K562 (cell line): ENCODE measurements around the gene GRAMD1B. TPM values are rescaled to one million over a fixed set of nuclear protein-coding genes. Genes with fewer than 3 reads are reported as not detected.

Experiments
- ATAC-seq: fragments of 200-7000 bp; cut with Tn5 transposase; 3 replicates; pipeline ENCODE4 v1.9.1; 2020; ENCODE audit warnings: moderate library complexity
- BruUV-seq: library from RNA; stranded (reverse); fragments of 400-500 nt; replicated peaks from 2 replicates; lab custom pipeline; 2021; lab: Mats Ljungman, UMichigan
- CTCF ChIA-PET: fragments of 300-600 bp; formaldehyde crosslinking; extraction: SDS; loops from one replicate; lab custom pipeline; 2021; ENCODE audit warnings: low intra/inter-chr PET ratio; lab: Yijun Ruan, JAX
- POLR2A ChIA-PET: fragments of 300-600, 350-650 bp; sonication (Branson Sonifier 250); formaldehyde crosslinking; extraction: SDS; loops from one replicate; lab custom pipeline; 2021; ENCODE audit warnings: antibody characterized with exemption, inconsistent platforms; lab: Yijun Ruan, JAX
- DNase-seq, 4 experiments: peaks; one replicate each; pipeline versions ENCODE4 v3.0.0 to v3.0.0-alpha.2; 2011 to 2018; ENCODE audit warnings: low spot score in 3 of 4, mixed read lengths in 3 of 4; ENCODE audit errors: extremely low read depth in 1 of 4
- FAIRE-seq: peaks from 2 replicates; lab custom pipeline; 2011; peaks lifted over from hg19 to GRCh38; lab: Jason Lieb, UNC
- H2AFZ ChIP-seq: 2 replicates; pipeline ENCODE4 v1.6.0; 2011; ENCODE audit warnings: low read depth, low read length, control low read depth, inconsistent platforms
- H3K27ac ChIP-seq: fragments of 200-600 bp; 3 replicates; pipeline ENCODE4 v1.8.0; 2011; ENCODE audit warnings: low read depth, mild to moderate bottlenecking, control low read depth, inconsistent platforms, low read length, moderate library complexity, mixed read lengths; ENCODE audit errors: extremely low read depth
- H3K27me3 ChIP-seq, 2 experiments: fragments of 300-600 bp in 1 of 2; 2 replicates in 1 of 2; 3 replicates in 1 of 2; pipeline versions ENCODE4 v1.6.0 to v1.8.0; 2011; ENCODE audit warnings: inconsistent platforms in 2 of 2, low read length in 2 of 2, mild to moderate bottlenecking in 1 of 2, mixed read lengths in 1 of 2, moderate library complexity in 1 of 2; ENCODE audit not compliant: control insufficient read depth in 2 of 2, insufficient read depth in 2 of 2
- H3K36me3 ChIP-seq: fragments of 300-600 bp; 3 replicates; pipeline ENCODE4 v1.8.0; 2011; ENCODE audit warnings: mild to moderate bottlenecking, low read length, inconsistent platforms; ENCODE audit not compliant: control insufficient read depth, insufficient read depth
- H3K4me1 ChIP-seq, 2 experiments: fragments of 200-600 bp in 1 of 2; replicated peaks in 1 of 2; 2 replicates in 1 of 2; 3 replicates in 1 of 2; pipeline versions ENCODE4 v1.5.1 to v1.8.0; 2011; ENCODE audit warnings: inconsistent platforms in 2 of 2, low read length in 2 of 2, mild to moderate bottlenecking in 1 of 2, mixed read lengths in 1 of 2, moderate library complexity in 1 of 2; ENCODE audit not compliant: control insufficient read depth in 2 of 2, insufficient read depth in 2 of 2
- H3K4me2 ChIP-seq: 2 replicates; pipeline ENCODE4 v1.6.1; 2011; ENCODE audit warnings: low read length, control low read depth, inconsistent platforms, mixed read lengths; ENCODE audit not compliant: insufficient read depth
- H3K4me3 ChIP-seq: fragments of 200-600 bp; sonication (generic), shearing (Covaris generic); 2 replicates; pipeline ENCODE4 v1.5.1; 2016; ENCODE audit warnings: control low read depth, inconsistent platforms
- H3K79me2 ChIP-seq: fragments of 200-600 bp; 3 replicates; pipeline ENCODE4 v1.8.0; 2011; ENCODE audit warnings: low read length, inconsistent platforms; ENCODE audit not compliant: control insufficient read depth, insufficient read depth
- H3K9ac ChIP-seq, 2 experiments: 2 replicates each; pipeline versions ENCODE4 v1.6.0 to v1.6.1; 2011; ENCODE audit warnings: low read depth in 2 of 2, low read length in 2 of 2, control low read depth in 1 of 2, inconsistent platforms in 1 of 2, mild to moderate bottlenecking in 1 of 2, mixed read lengths in 1 of 2; ENCODE audit not compliant: insufficient read depth in 1 of 2
- H3K9me1 ChIP-seq: one replicate; pipeline ENCODE4 v1.6.0; 2011; ENCODE audit warnings: inconsistent platforms, mild to moderate bottlenecking, low read length, moderate library complexity; ENCODE audit not compliant: control insufficient read depth, insufficient read depth
- H3K9me3 ChIP-seq: replicated peaks from 2 replicates; pipeline ENCODE4 v1.5.1; 2011; ENCODE audit warnings: low read depth, low read length, inconsistent platforms; ENCODE audit not compliant: control insufficient read depth, insufficient read depth
- H4K20me1 ChIP-seq: replicated peaks from 2 replicates; pipeline ENCODE4 v1.6.1; 2011; ENCODE audit warnings: low read length, inconsistent platforms, mixed read lengths; ENCODE audit not compliant: control insufficient read depth, insufficient read depth
- CBFA2T3 ChIP-seq: fragments of 450-650 bp; IDR thresholded peaks from 2 replicates; pipeline ENCODE4 v1.6.1; 2017
- CCAR2 ChIP-seq: fragments of 200-400 bp; formaldehyde crosslinking; IDR thresholded peaks from 2 replicates; pipeline ENCODE4 v1.6.1; 2017; ENCODE audit warnings: mild to moderate bottlenecking, low read depth, low read length
- CTBP1 ChIP-seq: fragments of 450-650 bp; IDR thresholded peaks from 2 replicates; pipeline ENCODE4 v1.6.1; 2016; ENCODE audit warnings: borderline replicate concordance
- FOS ChIP-seq: IDR thresholded peaks from 3 replicates; pipeline ENCODE4 v1.6.1; 2011; ENCODE audit not compliant: insufficient read length; ENCODE audit errors: extremely low read depth
- HDAC3 ChIP-seq: fragments of 450-650 bp; IDR thresholded peaks from 2 replicates; pipeline ENCODE4 v1.6.1; 2018; ENCODE audit warnings: borderline replicate concordance, mild to moderate bottlenecking, moderate library complexity; ENCODE audit not compliant: partially characterized antibody
- IFI16 ChIP-seq: fragments of 250-450 bp; sonication (Bioruptor Pico); IDR thresholded peaks from 2 replicates; pipeline ENCODE4 v2.1.2; 2022; ENCODE audit warnings: mild to moderate bottlenecking, inconsistent platforms
- RAD21 ChIP-seq, 2 experiments: fragments of 250-450 bp in 1 of 2; fragments of 450-650 bp in 1 of 2; sonication (Bioruptor Pico) in 1 of 2; formaldehyde crosslinking in 1 of 2; IDR thresholded peaks in 1 of 2; conservative IDR thresholded peaks in 1 of 2; 2 replicates each; pipeline versions ENCODE4 v1.4.0 to v1.8.0; 2020 to 2022; ENCODE audit warnings: mild to moderate bottlenecking in 2 of 2, moderate library complexity in 1 of 2
- RBM34 ChIP-seq: fragments of 200-400 bp; formaldehyde crosslinking; IDR thresholded peaks from 2 replicates; pipeline ENCODE4 v1.6.1; 2018; ENCODE audit warnings: low read length, borderline replicate concordance; ENCODE audit not compliant: insufficient read depth
- SIN3B ChIP-seq: fragments of 450-650 bp; IDR thresholded peaks from 2 replicates; pipeline ENCODE4 v1.6.1; 2017; ENCODE audit warnings: low read depth, mild to moderate bottlenecking, moderate library complexity
- SPI1 ChIP-seq: IDR thresholded peaks from 2 replicates; pipeline ENCODE4 v1.6.1; 2011; ENCODE audit warnings: low read depth, low read length, control low read depth, borderline replicate concordance
- ZEB2 ChIP-seq: fragments of 450-650 bp; IDR thresholded peaks from 2 replicates; pipeline ENCODE4 v1.6.1; 2016
- ZKSCAN3 ChIP-seq: fragments of 250-450 bp; sonication (Bioruptor Pico); IDR thresholded peaks from 2 replicates; pipeline ENCODE4 v1.4.0; 2020
- ZNF23 ChIP-seq: fragments of 250-450 bp; sonication (Bioruptor Pico); IDR thresholded peaks from 2 replicates; pipeline ENCODE4 v1.4.0; 2020; ENCODE audit warnings: mild to moderate bottlenecking
- ZNF253 ChIP-seq: fragments of 250-450 bp; sonication (Bioruptor Pico); conservative IDR thresholded peaks from 2 replicates; pipeline ENCODE4 v1.6.1; 2021; ENCODE audit warnings: mild to moderate bottlenecking
- ZNF263 ChIP-seq: sonication (generic); formaldehyde crosslinking; IDR thresholded peaks from 2 replicates; pipeline ENCODE4 v1.8.0; 2022; ENCODE audit warnings: mild to moderate bottlenecking, missing genetic modification reagents, borderline replicate concordance
- ZNF431 ChIP-seq: sonication (generic); formaldehyde crosslinking; IDR thresholded peaks from 2 replicates; pipeline ENCODE4 v1.8.0; 2022; ENCODE audit warnings: mild to moderate bottlenecking, missing genetic modification reagents
- ZNF75A ChIP-seq: fragments of 450-650 bp; formaldehyde crosslinking; IDR thresholded peaks from 2 replicates; pipeline ENCODE4 v1.4.0; 2020; ENCODE audit warnings: mild to moderate bottlenecking
- WGBS: fragments of 100-300 bp; shearing (Covaris generic); methylation state at CpG from one replicate; pipeline ENCODE4 v1.1.6; 2016; ENCODE audit warnings: low coverage, mixed read lengths; ENCODE audit not compliant: insufficient coverage; ENCODE audit errors: missing lambda C conversion rate; 5-methylcytosine and 5-hydroxymethylcytosine counted together
- in situ Hi-C: fragments of 300-500 bp; cut with MboI; formaldehyde crosslinking; loops from 4 replicates; pipeline ENCODE4 v1.15.0; 2018; ENCODE audit warnings: inconsistent platforms, mixed read lengths
- intact Hi-C: fragments of 100-400 bp; cut with micrococcal nuclease; formaldehyde crosslinking; loops from 2 replicates; pipeline ENCODE4 v1.14.2; 2022
- polyA plus RNA-seq, 8 experiments: library from polyadenylated mRNA; depleted of rRNA in 4 of 8; stranded (reverse) in 5 of 8; unstranded in 3 of 8; fragments of >200 nt; fragmentation: Nextera tagmentation in 2 of 8; fragmentation: Illumina TruSeq in 1 of 8; extraction: Ambion mirVana in 2 of 8; extraction: Trizol in 1 of 8; gene quantifications; 2 replicates each; pipeline versions ENCODE4 v1.2.1 to v1.2.3, GENCODE V29; 2011 to 2014; ENCODE audit warnings: inconsistent platforms in 1 of 8, missing spikeins in 1 of 8
- total RNA-seq, 7 experiments: library from RNA; depleted of rRNA in 6 of 7; stranded (reverse); fragments of >200 nt in 6 of 7; fragmentation: Illumina TruSeq in 2 of 7; extraction: Trizol in 2 of 7; gene quantifications; 2 replicates each; pipeline versions ENCODE4 v1.2.1 to v1.2.3, GENCODE V29; 2011 to 2021; ENCODE audit warnings: low replicate concordance in 1 of 7
- TF ChIP-seq, protein P1 (sequence below): sonication (generic); formaldehyde crosslinking; IDR thresholded peaks from 2 replicates; pipeline ENCODE4 v1.8.1; 2023; ENCODE audit warnings: mild to moderate bottlenecking, missing genetic modification reagents
- TF ChIP-seq, protein P2 (sequence below): sonication (generic); formaldehyde crosslinking; IDR thresholded peaks from 2 replicates; pipeline ENCODE4 v1.5.0; 2020; ENCODE audit warnings: missing genetic modification reagents

GRAMD1B gene
- total and polyA plus RNA-seq, 9 of the 15 experiments (the other 6 are each of a cell fraction or from before 2014, with no cell fraction given), result 0.31 TPM; not detected in 8

DNA sequence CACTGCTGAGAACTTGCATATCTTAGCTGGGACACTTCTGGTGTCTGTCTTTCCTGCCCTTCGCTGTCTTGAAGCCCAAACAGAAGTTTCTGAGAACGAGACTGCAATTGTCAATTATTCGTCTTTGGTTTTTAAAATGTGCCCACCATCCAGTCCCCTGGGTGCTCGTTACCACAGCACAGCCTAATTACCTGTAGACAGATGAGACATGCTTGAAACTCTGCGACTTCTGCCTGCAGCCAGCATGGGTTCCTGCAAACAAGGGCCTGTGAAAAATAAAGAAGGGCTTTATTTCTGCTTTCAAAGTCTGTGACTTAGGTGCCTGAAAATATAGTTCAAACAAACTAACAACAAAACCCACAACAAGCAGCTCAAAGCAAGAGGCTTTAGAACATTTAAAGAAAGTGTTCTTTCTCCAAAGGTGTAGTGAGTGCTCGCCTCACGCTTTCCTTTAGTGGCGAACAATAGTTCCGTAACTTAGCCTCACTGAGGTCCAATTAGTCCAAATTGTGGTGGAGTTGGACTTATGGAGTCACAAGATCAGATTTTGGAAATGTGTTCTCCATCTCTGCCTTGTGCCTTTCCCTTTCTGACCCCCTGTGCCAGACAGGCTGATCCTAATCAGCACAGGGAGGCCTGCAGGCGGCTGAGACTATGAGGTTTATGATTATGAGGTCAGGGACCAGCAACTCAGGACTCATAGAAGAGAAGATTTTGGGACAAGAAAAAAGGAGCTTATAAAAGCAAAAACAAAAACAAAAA is 20.4 kb upstream of the GRAMD1B start:
- in situ Hi-C loops, result no loop called here
- 2% methylated on average over 10 of the region's 10 CpGs for WGBS
- TF ChIP-seq ZNF253 (CRISPR knock-in tag) (no peak), CTBP1 (no peak), RBM34 (no peak), FOS (no peak), ZKSCAN3 (CRISPR knock-in tag) (no peak), RAD21 (CRISPR knock-in tag; conservative IDR thresholded peaks at IDR 0.05 in 1 of 2, IDR thresholded peaks at IDR 0.05 in 1 of 2) (no peak), ZEB2 (no peak), SIN3B (no peak), SPI1 (no peak), ZNF23 (CRISPR knock-in tag) (no peak), CCAR2 (no peak), HDAC3 (no peak), ZNF75A (CRISPR knock-in tag) (no peak), ZNF263 (CRISPR knock-in tag) (no peak), IFI16 (CRISPR knock-in tag) (no peak), CBFA2T3 (no peak), ZNF431 (CRISPR knock-in tag) (no peak)
- TF ChIP-seq, protein P1, sequence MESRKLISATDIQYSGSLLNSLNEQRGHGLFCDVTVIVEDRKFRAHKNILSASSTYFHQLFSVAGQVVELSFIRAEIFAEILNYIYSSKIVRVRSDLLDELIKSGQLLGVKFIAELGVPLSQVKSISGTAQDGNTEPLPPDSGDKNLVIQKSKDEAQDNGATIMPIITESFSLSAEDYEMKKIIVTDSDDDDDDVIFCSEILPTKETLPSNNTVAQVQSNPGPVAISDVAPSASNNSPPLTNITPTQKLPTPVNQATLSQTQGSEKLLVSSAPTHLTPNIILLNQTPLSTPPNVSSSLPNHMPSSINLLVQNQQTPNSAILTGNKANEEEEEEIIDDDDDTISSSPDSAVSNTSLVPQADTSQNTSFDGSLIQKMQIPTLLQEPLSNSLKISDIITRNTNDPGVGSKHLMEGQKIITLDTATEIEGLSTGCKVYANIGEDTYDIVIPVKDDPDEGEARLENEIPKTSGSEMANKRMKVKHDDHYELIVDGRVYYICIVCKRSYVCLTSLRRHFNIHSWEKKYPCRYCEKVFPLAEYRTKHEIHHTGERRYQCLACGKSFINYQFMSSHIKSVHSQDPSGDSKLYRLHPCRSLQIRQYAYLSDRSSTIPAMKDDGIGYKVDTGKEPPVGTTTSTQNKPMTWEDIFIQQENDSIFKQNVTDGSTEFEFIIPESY (CRISPR knock-in tag), result no peak
- TF ChIP-seq, protein P2, sequence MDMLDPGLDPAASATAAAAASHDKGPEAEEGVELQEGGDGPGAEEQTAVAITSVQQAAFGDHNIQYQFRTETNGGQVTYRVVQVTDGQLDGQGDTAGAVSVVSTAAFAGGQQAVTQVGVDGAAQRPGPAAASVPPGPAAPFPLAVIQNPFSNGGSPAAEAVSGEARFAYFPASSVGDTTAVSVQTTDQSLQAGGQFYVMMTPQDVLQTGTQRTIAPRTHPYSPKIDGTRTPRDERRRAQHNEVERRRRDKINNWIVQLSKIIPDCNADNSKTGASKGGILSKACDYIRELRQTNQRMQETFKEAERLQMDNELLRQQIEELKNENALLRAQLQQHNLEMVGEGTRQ (CRISPR knock-in tag), result no peak
- H3K4me1 ChIP-seq, result no peaks in the 10 kb centered on the region
- FAIRE-seq (no peak), ATAC-seq (no peak), DNase-seq (no peak)
- intact Hi-C loops, result no loop called here
- H2AFZ ChIP-seq, result no peak overlapping the region
- H4K20me1 ChIP-seq, result no peaks in the 10 kb centered on the region
- no peaks in the 10 kb centered on the region for H3K9me3 ChIP-seq
- H3K36me3 ChIP-seq, result no peaks in the 10 kb centered on the region
- peaks cover 0 to 11% of the 10 kb centered on the region in 2 experiments; a peak in 2 of 5 replicates for H3K27me3 ChIP-seq
- H3K4me2 ChIP-seq, result no peak overlapping the region
- H3K9me1 ChIP-seq, result no peaks in the 10 kb centered on the region
- H3K79me2 ChIP-seq, result no peaks in the 10 kb centered on the region
- POLR2A ChIA-PET, result no interaction called here
- H3K4me3 ChIP-seq, result no peak overlapping the region
- H3K27ac ChIP-seq, result no peak overlapping the region
- BruUV-seq, result no TSS peak
- CTCF ChIA-PET, result no interaction called here
- no peak overlapping the region for H3K9ac ChIP-seq
